ENCODE measurements around the gene SLC35A1. TPM values are rescaled to one million over a fixed set of nuclear protein-coding genes. Genes with fewer than 3 reads are reported as not detected.

Gene SLC35A1
- total RNA-seq, 1 donor from 2014 or later: 21.9 TPM

GRCh38 chr6:87514831-87515230 lies 42.1 kb downstream of the SLC35A1 start:
- no peaks in the 10 kb centered on the region for H3K9me3 Mint-ChIP-seq (ENCODE audit: unreplicated experiment)
- no peaks in the 10 kb centered on the region for H3K4me1 Mint-ChIP-seq (ENCODE audit: low read depth, unreplicated experiment)
- no peak overlapping the region for H3K27ac Mint-ChIP-seq (ENCODE audit: unreplicated experiment)
- TF ChIP-seq, protein P1, sequence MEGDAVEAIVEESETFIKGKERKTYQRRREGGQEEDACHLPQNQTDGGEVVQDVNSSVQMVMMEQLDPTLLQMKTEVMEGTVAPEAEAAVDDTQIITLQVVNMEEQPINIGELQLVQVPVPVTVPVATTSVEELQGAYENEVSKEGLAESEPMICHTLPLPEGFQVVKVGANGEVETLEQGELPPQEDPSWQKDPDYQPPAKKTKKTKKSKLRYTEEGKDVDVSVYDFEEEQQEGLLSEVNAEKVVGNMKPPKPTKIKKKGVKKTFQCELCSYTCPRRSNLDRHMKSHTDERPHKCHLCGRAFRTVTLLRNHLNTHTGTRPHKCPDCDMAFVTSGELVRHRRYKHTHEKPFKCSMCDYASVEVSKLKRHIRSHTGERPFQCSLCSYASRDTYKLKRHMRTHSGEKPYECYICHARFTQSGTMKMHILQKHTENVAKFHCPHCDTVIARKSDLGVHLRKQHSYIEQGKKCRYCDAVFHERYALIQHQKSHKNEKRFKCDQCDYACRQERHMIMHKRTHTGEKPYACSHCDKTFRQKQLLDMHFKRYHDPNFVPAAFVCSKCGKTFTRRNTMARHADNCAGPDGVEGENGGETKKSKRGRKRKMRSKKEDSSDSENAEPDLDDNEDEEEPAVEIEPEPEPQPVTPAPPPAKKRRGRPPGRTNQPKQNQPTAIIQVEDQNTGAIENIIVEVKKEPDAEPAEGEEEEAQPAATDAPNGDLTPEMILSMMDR (IDR thresholded peaks at IDR 0.05; ENCODE audit: partially characterized antibody, unreplicated experiment): no peak
- no peaks in the 10 kb centered on the region for H3K27me3 Mint-ChIP-seq (ENCODE audit: unreplicated experiment)
- H3K4me3 Mint-ChIP-seq (ENCODE audit: unreplicated experiment): no peak overlapping the region
- no peak for DNase-seq
- no peaks in the 10 kb centered on the region for H3K36me3 Mint-ChIP-seq (ENCODE audit: unreplicated experiment)

DNA sequence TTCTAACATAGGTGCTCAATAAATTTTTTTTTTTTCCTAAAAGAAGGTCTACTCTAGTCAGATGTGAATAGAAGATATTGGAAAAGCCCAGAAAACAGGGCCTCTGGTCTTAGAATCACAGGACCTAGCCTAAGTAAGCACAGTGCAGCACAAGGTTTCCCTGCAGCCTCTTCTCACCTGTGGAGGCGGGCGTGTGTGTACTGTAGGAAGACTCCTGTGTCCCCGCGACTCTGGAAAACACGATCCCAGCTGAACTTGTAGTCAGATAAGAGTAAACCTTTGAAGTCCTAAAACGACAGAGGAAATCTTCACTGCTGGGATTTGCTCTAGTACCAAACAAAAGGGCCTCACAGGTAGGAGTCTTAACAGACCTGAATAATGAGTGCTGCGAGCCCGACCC lies 45.7 kb downstream of the SLC35A1 start:
- no peaks in the 10 kb centered on the region for H3K9me3 Mint-ChIP-seq (ENCODE audit: unreplicated experiment)
- H3K4me3 Mint-ChIP-seq (ENCODE audit: unreplicated experiment): no peak overlapping the region
- no peak for DNase-seq
- TF ChIP-seq, protein P1 (IDR thresholded peaks at IDR 0.05; ENCODE audit: partially characterized antibody, unreplicated experiment): no peak
- H3K27ac Mint-ChIP-seq (ENCODE audit: unreplicated experiment): no peak overlapping the region
- no peaks in the 10 kb centered on the region for H3K36me3 Mint-ChIP-seq (ENCODE audit: unreplicated experiment)
- no peaks in the 10 kb centered on the region for H3K27me3 Mint-ChIP-seq (ENCODE audit: unreplicated experiment)
- H3K4me1 Mint-ChIP-seq (ENCODE audit: low read depth, unreplicated experiment): no peaks in the 10 kb centered on the region

DNA sequence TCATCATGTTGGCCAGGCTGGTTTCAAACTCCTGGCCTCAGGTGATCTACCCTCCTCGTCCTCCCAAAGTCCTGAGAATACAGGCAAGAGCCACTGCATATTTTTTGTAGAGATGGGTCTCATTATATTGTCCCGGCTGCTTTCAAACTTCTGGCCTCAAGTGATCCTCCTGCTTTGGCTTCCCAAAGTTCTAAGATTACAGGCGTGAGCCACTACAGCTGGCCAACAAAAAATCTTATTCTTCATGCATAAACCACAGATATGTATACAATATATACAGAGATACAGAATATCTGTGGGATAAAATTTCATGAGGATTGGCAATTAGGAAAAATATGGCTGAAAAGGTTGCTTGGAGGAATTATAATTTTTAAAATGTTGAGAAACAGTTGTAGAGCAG lies 49.9 kb downstream of the SLC35A1 start:
- H3K4me3 Mint-ChIP-seq (ENCODE audit: unreplicated experiment): no peak overlapping the region
- TF ChIP-seq, protein P1 (IDR thresholded peaks at IDR 0.05; ENCODE audit: partially characterized antibody, unreplicated experiment): no peak
- no peak overlapping the region for H3K27ac Mint-ChIP-seq (ENCODE audit: unreplicated experiment)
- DNase-seq: no peak
- H3K9me3 Mint-ChIP-seq (ENCODE audit: unreplicated experiment): peaks cover 3% of the 10 kb centered on the region
- no peaks in the 10 kb centered on the region for H3K4me1 Mint-ChIP-seq (ENCODE audit: low read depth, unreplicated experiment)
- H3K36me3 Mint-ChIP-seq (ENCODE audit: unreplicated experiment): no peaks in the 10 kb centered on the region
- no peaks in the 10 kb centered on the region for H3K27me3 Mint-ChIP-seq (ENCODE audit: unreplicated experiment)

- Mint-ChIP-seq H3K36me3 (ENCODE audit: unreplicated experiment) (no peaks in the 10 kb centered on the region), H3K27me3 (ENCODE audit: unreplicated experiment) (no peaks in the 10 kb centered on the region), H3K9me3 (ENCODE audit: unreplicated experiment) (peaks cover 3% of the 10 kb centered on the region), H3K27ac (ENCODE audit: unreplicated experiment) (no peak overlapping the region), H3K4me1 (ENCODE audit: low read depth, unreplicated experiment) (no peaks in the 10 kb centered on the region), H3K4me3 (ENCODE audit: unreplicated experiment) (no peak overlapping the region)
- TF ChIP-seq, protein P1 (IDR thresholded peaks at IDR 0.05; ENCODE audit: partially characterized antibody, unreplicated experiment): no peak
- no peak for DNase-seq
These were observed 56.4 kb downstream of the SLC35A1 start for GRCh38 chr6:87529221-87529620.

- H3K9me3 Mint-ChIP-seq (ENCODE audit: unreplicated experiment): peaks cover 2% of the 10 kb centered on the region
- no peak overlapping the region for H3K27ac Mint-ChIP-seq (ENCODE audit: unreplicated experiment)
- TF ChIP-seq, protein P1 (IDR thresholded peaks at IDR 0.05; ENCODE audit: partially characterized antibody, unreplicated experiment): no peak
- no peaks in the 10 kb centered on the region for H3K4me1 Mint-ChIP-seq (ENCODE audit: low read depth, unreplicated experiment)
- DNase-seq: no peak
- H3K4me3 Mint-ChIP-seq (ENCODE audit: unreplicated experiment): no peak overlapping the region
- no peaks in the 10 kb centered on the region for H3K27me3 Mint-ChIP-seq (ENCODE audit: unreplicated experiment)
- H3K36me3 Mint-ChIP-seq (ENCODE audit: unreplicated experiment): peaks cover 5% of the 10 kb centered on the region
These were observed 61.7 kb downstream of the SLC35A1 start for GRCh38 chr6:87534377-87535047.

All from glutamatergic neuron (in vitro differentiated cells).